ENCODE data around the gene PALM.
A peak's percentile ranks its signal among the peaks of the same experiment; 100 is the strongest.

Gene PALM

DNA sequence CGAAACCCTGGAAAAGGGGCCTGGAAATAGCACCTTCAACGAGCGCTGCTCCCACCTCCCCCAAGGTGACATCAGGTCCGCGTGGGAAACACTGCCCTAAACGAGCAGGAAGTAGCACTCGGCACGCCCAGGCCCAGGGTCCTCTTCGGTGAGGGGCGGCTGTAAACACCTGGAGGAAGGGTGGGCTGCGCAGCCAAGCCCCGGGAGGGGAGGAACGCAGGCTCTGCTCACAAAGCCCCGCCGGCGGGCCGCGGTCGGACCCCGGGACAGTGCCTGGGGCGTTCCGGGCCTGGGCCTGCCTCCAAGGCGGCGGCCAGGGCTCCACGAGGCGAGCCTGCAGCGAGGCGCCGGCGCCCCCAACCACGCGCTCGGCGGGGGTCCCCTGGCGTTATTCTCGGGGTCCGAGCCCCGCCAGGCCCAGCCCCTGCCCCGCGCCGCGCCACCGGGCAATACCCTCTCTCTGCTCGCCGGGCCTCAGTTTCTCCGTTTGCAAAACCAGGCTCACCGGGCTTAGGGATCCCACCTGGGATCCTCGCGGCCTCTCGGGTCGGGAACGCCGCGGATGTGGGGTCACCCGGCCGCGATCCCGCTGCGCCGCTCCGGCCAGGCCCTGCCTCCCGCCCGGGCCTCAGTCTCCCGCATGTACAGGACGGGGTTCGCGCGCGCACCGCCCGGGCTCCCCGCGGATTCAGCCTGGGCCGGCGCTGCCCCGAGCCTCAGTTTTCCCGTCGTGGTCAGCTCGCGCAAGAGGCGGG is 46.4 kb upstream of the PALM start:
- Histone ChIP-seq H3K36me3 (ENCODE audit: control insufficient read depth in 1 of 2, insufficient read depth in 2 of 2, low read length in 2 of 2) (peaks cover 21 to 29% of the 10 kb centered on the region in 2 experiments), H3K4me3 (ENCODE audit: low read depth, low read length) (peak overlapping the region; percentile 98), H3K27me3 (ENCODE audit: insufficient read depth, low read length) (no peaks in the 10 kb centered on the region), H4K12ac (ENCODE audit: low read depth, low read length) (peak overlapping the region; percentile 91), H3K9ac (ENCODE audit: low read length) (peak overlapping the region; percentile 99), H4K91ac (ENCODE audit: low read depth, low read length) (peak overlapping the region; percentile 85), H2AFZ (ENCODE audit: insufficient read depth, low read length, poor library complexity) (peak overlapping the region; percentile 73), H3K9me3 (ENCODE audit: insufficient read depth, low read depth, low read length) (peaks cover 7% of the 10 kb centered on the region), H3K79me1 (ENCODE audit: low read length) (peaks cover 14% of the 10 kb centered on the region), H3K14ac (ENCODE audit: low read length) (peak overlapping the region; percentile 95), H2BK12ac (ENCODE audit: low read length) (no peak overlapping the region), H3K18ac (ENCODE audit: low read length) (peak overlapping the region; percentile 87), H3K27ac (ENCODE audit: low read depth, low read length) (peak overlapping the region; percentile 75), H3K23ac (ENCODE audit: low read length) (no peak overlapping the region), H2AK5ac (ENCODE audit: low read length) (peak overlapping the region; percentile 91), H3K4me1 (ENCODE audit: control insufficient read depth in 1 of 2, insufficient read depth in 2 of 2, low read length in 2 of 2) (peaks cover 11 to 18% of the 10 kb centered on the region in 2 experiments), H2BK5ac (ENCODE audit: low read depth, low read length, poor library complexity) (peak overlapping the region; percentile 70), H2BK120ac (ENCODE audit: insufficient read depth, low read length, poor library complexity) (peak overlapping the region; percentile 87), H3K79me2 (ENCODE audit: control insufficient read depth, insufficient read depth, low read length, poor library complexity) (peaks cover 54% of the 10 kb centered on the region), H4K8ac (ENCODE audit: low read depth, low read length) (peak overlapping the region; percentile 88), H3K4ac (ENCODE audit: low read depth, low read length) (peak overlapping the region; percentile 99), H3K4me2 (ENCODE audit: low read length) (peak overlapping the region; percentile 85)
- peak in 1 of 2 donors; percentile 43 for DNase-seq
- WGBS (ENCODE audit: extremely low coverage, insufficient coverage, insufficient read length): no CpG with 5 or more reads among the region's 81 CpGs

DNA sequence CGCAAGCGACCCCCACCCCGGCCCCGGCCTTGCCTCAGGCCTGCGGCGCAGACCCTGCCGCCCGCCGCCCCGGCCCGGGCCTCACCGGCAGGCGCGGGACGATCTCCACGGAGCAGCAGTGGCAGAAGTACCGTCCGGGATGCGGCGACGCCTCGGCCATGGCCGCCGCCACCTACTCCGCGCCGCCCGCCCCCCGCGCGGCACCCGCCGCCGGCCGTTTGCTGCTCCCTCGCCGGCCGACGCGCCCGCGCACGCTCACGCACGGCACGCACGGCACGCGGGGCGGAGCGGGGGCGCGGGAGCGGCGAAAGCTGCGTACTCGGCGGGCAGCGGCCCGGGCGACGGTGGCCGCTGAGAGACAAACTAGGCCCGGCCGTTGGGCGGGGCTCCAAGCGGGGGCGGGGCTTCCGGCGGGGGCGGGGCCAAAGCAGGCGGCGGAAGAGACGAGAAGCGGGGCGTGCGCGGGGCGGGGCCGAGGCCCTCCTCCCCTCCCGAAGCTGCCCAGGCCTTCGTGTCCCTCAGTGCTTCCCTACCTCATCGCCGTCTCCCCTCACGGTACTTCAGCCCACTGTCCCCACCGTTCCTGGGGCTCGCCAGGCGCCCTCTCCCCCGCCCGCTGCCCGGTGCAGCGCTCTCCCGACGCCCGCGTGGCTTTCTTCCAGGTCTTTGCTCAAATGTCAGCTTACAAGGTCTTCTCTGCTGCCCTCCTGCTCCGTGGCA is 45.6 kb upstream of the PALM start, which contains the start of gene RNF126:
Gene RNF126 (minus strand): TSS at position 253 of the 720 bp plus-strand sequence. CDS start 93 bp downstream, at position 160.
- peak within 1 kb of the TSS; percentile 75 for H3K27ac ChIP-seq (ENCODE audit: low read depth, low read length)
- H3K9ac ChIP-seq (ENCODE audit: low read length): peak within 1 kb of the TSS; percentile 99
- H3K4me3 ChIP-seq (ENCODE audit: low read depth, low read length): peak within 1 kb of the TSS; percentile 98
- H3K4me2 ChIP-seq (ENCODE audit: low read length): peak within 1 kb of the TSS; percentile 85
- peak within 1 kb of the TSS; percentile 87 for H2BK120ac ChIP-seq (ENCODE audit: insufficient read depth, low read length, poor library complexity)
- no CpG with 5 or more reads among the region's 97 CpGs for WGBS (ENCODE audit: extremely low coverage, insufficient coverage, insufficient read length)
- peak within 1 kb of the TSS; percentile 89 for H4K91ac ChIP-seq (ENCODE audit: low read depth, low read length)
- no peak within 1 kb of the TSS for H3K23ac ChIP-seq (ENCODE audit: low read length)
- peaks cover 14% of the 10 kb centered on the region for H3K79me1 ChIP-seq (ENCODE audit: low read length)
- peak within 1 kb of the TSS; percentile 91 for H2AK5ac ChIP-seq (ENCODE audit: low read length)
- no peaks in the 10 kb centered on the region for H3K27me3 ChIP-seq (ENCODE audit: insufficient read depth, low read length)
- peaks cover 11 to 18% of the 10 kb centered on the region in 2 experiments for H3K4me1 ChIP-seq (ENCODE audit: control insufficient read depth in 1 of 2, insufficient read depth in 2 of 2, low read length in 2 of 2)
- peak within 1 kb of the TSS; percentile 91 for H4K12ac ChIP-seq (ENCODE audit: low read depth, low read length)
- H4K8ac ChIP-seq (ENCODE audit: low read depth, low read length): peak within 1 kb of the TSS; percentile 91
- H3K9me3 ChIP-seq (ENCODE audit: insufficient read depth, low read depth, low read length): peaks cover 9% of the 10 kb centered on the region
- peak within 1 kb of the TSS; percentile 95 for H3K14ac ChIP-seq (ENCODE audit: low read length)
- H2BK12ac ChIP-seq (ENCODE audit: low read length): peak within 1 kb of the TSS; percentile 41
- H3K4ac ChIP-seq (ENCODE audit: low read depth, low read length): peak within 1 kb of the TSS; percentile 99
- H2BK5ac ChIP-seq (ENCODE audit: low read depth, low read length, poor library complexity): peak within 1 kb of the TSS; percentile 70
- H3K18ac ChIP-seq (ENCODE audit: low read length): peak within 1 kb of the TSS; percentile 87
- peak; percentile 76 to 91 for DNase-seq
- peak within 1 kb of the TSS; percentile 87 for H2AFZ ChIP-seq (ENCODE audit: insufficient read depth, low read length, poor library complexity)
- H3K79me2 ChIP-seq (ENCODE audit: control insufficient read depth, insufficient read depth, low read length, poor library complexity): peaks cover 47% of the 10 kb centered on the region
- peaks cover 13 to 24% of the 10 kb centered on the region in 2 experiments for H3K36me3 ChIP-seq (ENCODE audit: control insufficient read depth in 1 of 2, insufficient read depth in 2 of 2, low read length in 2 of 2)

DNA sequence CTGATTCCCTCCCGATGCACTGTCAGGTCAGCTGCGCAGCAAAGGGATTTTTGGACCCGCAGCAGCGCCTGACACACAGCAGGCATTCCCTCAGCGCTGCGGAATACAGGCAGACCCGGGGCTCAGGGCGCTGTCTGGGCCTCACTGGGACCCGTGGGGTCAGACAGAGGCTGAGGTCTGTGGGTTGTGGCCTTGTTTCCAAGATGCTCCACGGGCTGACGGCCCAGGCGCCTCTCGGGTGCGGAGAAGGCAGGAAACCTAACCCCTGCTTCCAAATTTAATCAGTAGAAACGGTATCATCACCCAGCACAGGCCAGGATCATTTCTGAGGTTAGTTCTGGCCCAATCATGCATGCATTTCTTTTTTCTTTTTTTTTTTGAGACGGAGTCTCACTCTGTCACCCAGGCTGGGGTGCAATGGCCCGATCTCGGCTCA is 45.0 kb upstream of the PALM start:
- Histone ChIP-seq H4K91ac (ENCODE audit: low read depth, low read length) (peak overlapping the region; percentile 89), H3K18ac (ENCODE audit: low read length) (peak overlapping the region; percentile 70), H2AFZ (ENCODE audit: insufficient read depth, low read length, poor library complexity) (peak overlapping the region; percentile 87), H4K8ac (ENCODE audit: low read depth, low read length) (peak overlapping the region; percentile 91), H3K79me2 (ENCODE audit: control insufficient read depth, insufficient read depth, low read length, poor library complexity) (peaks cover 41% of the 10 kb centered on the region), H3K4me3 (ENCODE audit: low read depth, low read length) (peak overlapping the region; percentile 63), H3K36me3 (ENCODE audit: control insufficient read depth in 1 of 2, insufficient read depth in 2 of 2, low read length in 2 of 2) (peaks cover 7 to 18% of the 10 kb centered on the region in 2 experiments), H3K79me1 (ENCODE audit: low read length) (peaks cover 14% of the 10 kb centered on the region), H2BK120ac (ENCODE audit: insufficient read depth, low read length, poor library complexity) (peak overlapping the region; percentile 65), H3K4ac (ENCODE audit: low read depth, low read length) (peak overlapping the region; percentile 77), H2BK12ac (ENCODE audit: low read length) (peak overlapping the region; percentile 41), H3K9ac (ENCODE audit: low read length) (peak overlapping the region; percentile 82), H3K14ac (ENCODE audit: low read length) (peak overlapping the region; percentile 89), H2BK5ac (ENCODE audit: low read depth, low read length, poor library complexity) (peak overlapping the region; percentile 7), H3K27ac (ENCODE audit: low read depth, low read length) (peak overlapping the region; percentile 28), H2AK5ac (ENCODE audit: low read length) (peak overlapping the region; percentile 16), H3K27me3 (ENCODE audit: insufficient read depth, low read length) (no peaks in the 10 kb centered on the region), H3K23ac (ENCODE audit: low read length) (no peak overlapping the region), H3K4me1 (ENCODE audit: control insufficient read depth in 1 of 2, insufficient read depth in 2 of 2, low read length in 2 of 2) (peaks cover 11 to 18% of the 10 kb centered on the region in 2 experiments), H3K4me2 (ENCODE audit: low read length) (peak overlapping the region; percentile 85), H4K12ac (ENCODE audit: low read depth, low read length) (peak overlapping the region; percentile 88), H3K9me3 (ENCODE audit: insufficient read depth, low read depth, low read length) (peaks cover 9% of the 10 kb centered on the region)
- peak in 1 of 2 donors; percentile 65 for DNase-seq
- WGBS (ENCODE audit: extremely low coverage, insufficient coverage, insufficient read length): no CpG with 5 or more reads among the region's 18 CpGs

DNA sequence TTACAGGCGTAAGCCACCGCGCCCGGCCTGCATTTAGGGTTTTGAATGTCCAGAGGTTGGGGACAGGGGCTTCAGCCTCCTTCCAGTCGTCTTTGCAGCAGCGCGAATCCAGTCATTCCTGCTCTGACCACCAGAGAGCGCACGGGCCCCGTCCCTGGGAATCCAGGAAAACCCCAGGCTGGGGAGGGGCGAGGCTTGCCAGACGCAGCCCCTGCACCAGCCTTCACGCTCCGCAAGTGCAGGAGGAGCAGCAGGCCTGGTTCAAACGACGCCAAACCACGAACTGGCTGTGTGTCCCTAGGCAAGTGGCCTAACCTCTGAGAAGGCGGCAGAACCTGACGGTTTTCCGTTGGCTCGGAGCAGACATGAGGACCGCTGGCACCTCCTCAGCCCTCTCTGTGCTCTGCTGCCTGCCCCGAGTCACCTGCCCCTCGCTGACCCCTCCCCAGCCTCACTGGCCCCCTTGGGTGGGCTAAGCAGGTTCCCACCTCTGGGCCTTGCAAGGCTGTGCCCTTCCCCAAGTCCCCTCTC is 43.8 kb upstream of the PALM start:
- H3K79me1 ChIP-seq (ENCODE audit: low read length): peaks cover 14% of the 10 kb centered on the region
- H2BK5ac ChIP-seq (ENCODE audit: low read depth, low read length, poor library complexity): no peak overlapping the region

More for the DNA sequence above, 43.8 kb upstream of the PALM start:
- no peak overlapping the region for H4K12ac ChIP-seq (ENCODE audit: low read depth, low read length)
- no peak overlapping the region for H3K4me2 ChIP-seq (ENCODE audit: low read length)
- H2AFZ ChIP-seq (ENCODE audit: insufficient read depth, low read length, poor library complexity): peak overlapping the region; percentile 3
- H3K4me3 ChIP-seq (ENCODE audit: low read depth, low read length): no peak overlapping the region
- H2BK12ac ChIP-seq (ENCODE audit: low read length): no peak overlapping the region
- H3K4me1 ChIP-seq (ENCODE audit: control insufficient read depth in 1 of 2, insufficient read depth in 2 of 2, low read length in 2 of 2): peaks cover 11 to 18% of the 10 kb centered on the region in 2 experiments
- no peak overlapping the region for H4K8ac ChIP-seq (ENCODE audit: low read depth, low read length)
- no peak overlapping the region for H3K27ac ChIP-seq (ENCODE audit: low read depth, low read length)
- no peak overlapping the region for H3K18ac ChIP-seq (ENCODE audit: low read length)
- no CpG with 5 or more reads among the region's 24 CpGs for WGBS (ENCODE audit: extremely low coverage, insufficient coverage, insufficient read length)
- no peak overlapping the region for H2BK120ac ChIP-seq (ENCODE audit: insufficient read depth, low read length, poor library complexity)
- no peak overlapping the region for H3K4ac ChIP-seq (ENCODE audit: low read depth, low read length)
- H2AK5ac ChIP-seq (ENCODE audit: low read length): no peak overlapping the region
- no peak overlapping the region for H3K23ac ChIP-seq (ENCODE audit: low read length)
- peaks cover 9% of the 10 kb centered on the region for H3K9me3 ChIP-seq (ENCODE audit: insufficient read depth, low read depth, low read length)
- H3K14ac ChIP-seq (ENCODE audit: low read length): no peak overlapping the region
- H3K36me3 ChIP-seq (ENCODE audit: control insufficient read depth in 1 of 2, insufficient read depth in 2 of 2, low read length in 2 of 2): peaks cover 0 to 9% of the 10 kb centered on the region in 2 experiments
- H4K91ac ChIP-seq (ENCODE audit: low read depth, low read length): no peak overlapping the region
- no peaks in the 10 kb centered on the region for H3K27me3 ChIP-seq (ENCODE audit: insufficient read depth, low read length)
- H3K79me2 ChIP-seq (ENCODE audit: control insufficient read depth, insufficient read depth, low read length, poor library complexity): peaks cover 32% of the 10 kb centered on the region
- no peak overlapping the region for H3K9ac ChIP-seq (ENCODE audit: low read length)
- peak; percentile 92 to 97 for DNase-seq
